IMR-90 (cell line): Measurements from ENCODE around the gene DUS1L. TPM values are rescaled to one million over a fixed set of nuclear protein-coding genes. Genes with fewer than 3 reads are reported as not detected.
A peak's percentile ranks its signal among the peaks of the same experiment; 100 is the strongest.

ENCODE experiments used
- ATAC-seq: fragments of 200-7000 bp; cut with Tn5 transposase; 2 replicates; pipeline ENCODE4 v1.9.1; 2020; ENCODE audit warnings: low read depth, mild to moderate bottlenecking, moderate library complexity
- BruUV-seq: library from RNA; stranded (reverse); fragments of 400-500 nt; replicated peaks from 2 replicates; lab custom pipeline; 2021; lab: Mats Ljungman, UMichigan
- CTCF ChIA-PET: fragments of 300-600 bp; formaldehyde crosslinking; extraction: SDS; loops from one replicate; lab custom pipeline; 2021; ENCODE audit warnings: antibody characterized with exemption; lab: Yijun Ruan, JAX
- POLR2A ChIA-PET: fragments of 300-600 bp; sonication (Branson Sonifier 250); formaldehyde crosslinking; loops from one replicate; lab custom pipeline; 2022; ENCODE audit warnings: antibody characterized with exemption; ENCODE audit not compliant: unreplicated experiment; lab: Charles Lee
- DNase-seq: peaks from one replicate; pipeline ENCODE4 v3.0.0; 2013
- H2AFZ ChIP-seq: replicated peaks from 2 replicates; pipeline ENCODE3; 2013; ENCODE audit warnings: low read length, mild to moderate bottlenecking; ENCODE audit not compliant: poor library complexity
- H2AK5ac ChIP-seq: 2 replicates; pipeline ENCODE4 v1.6.1; 2013; ENCODE audit warnings: low read depth, low read length, inconsistent platforms
- H2AK9ac ChIP-seq: replicated peaks from 2 replicates; pipeline ENCODE3; 2013; ENCODE audit warnings: mild to moderate bottlenecking, low read depth, low read length, moderate library complexity; ENCODE audit not compliant: poor library complexity
- H2BK120ac ChIP-seq: 2 replicates; pipeline ENCODE4 v1.6.1; 2013; ENCODE audit warnings: low read depth, low read length, inconsistent platforms
- H2BK15ac ChIP-seq: 3 replicates; pipeline ENCODE4 v1.6.1; 2013; ENCODE audit warnings: low read depth, low read length, inconsistent platforms
- H2BK20ac ChIP-seq: 2 replicates; pipeline ENCODE4 v1.6.1; 2013; ENCODE audit warnings: low read depth, mild to moderate bottlenecking, inconsistent platforms, low read length, moderate library complexity
- H2BK5ac ChIP-seq: 2 replicates; pipeline ENCODE4 v1.6.1; 2013; ENCODE audit warnings: mild to moderate bottlenecking, low read depth, low read length, inconsistent platforms; ENCODE audit not compliant: poor library complexity, severe bottlenecking
- H3K14ac ChIP-seq: replicated peaks from 2 replicates; pipeline ENCODE4 v1.6.1; 2013; ENCODE audit warnings: low read depth, low read length, inconsistent platforms
- H3K18ac ChIP-seq: 2 replicates; pipeline ENCODE4 v1.6.1; 2013; ENCODE audit warnings: low read depth, low read length, control low read depth
- H3K23ac ChIP-seq: 2 replicates; pipeline ENCODE4 v1.6.1; 2013; ENCODE audit warnings: low read depth, low read length, inconsistent platforms
- H3K27ac ChIP-seq: 2 replicates; pipeline ENCODE4 v1.5.1; 2013; ENCODE audit warnings: mild to moderate bottlenecking, control low read depth, low read length; ENCODE audit not compliant: insufficient read depth
- H3K27me3 ChIP-seq: 2 replicates; pipeline ENCODE4 v1.6.1; 2013; ENCODE audit warnings: low read length; ENCODE audit not compliant: control insufficient read depth, insufficient read depth
- H3K36me3 ChIP-seq: 2 replicates; pipeline ENCODE4 v1.6.1; 2013; ENCODE audit warnings: low read length, mixed read lengths; ENCODE audit not compliant: control insufficient read depth, insufficient read depth
- H3K4ac ChIP-seq: 2 replicates; pipeline ENCODE4 v1.6.1; 2013; ENCODE audit warnings: low read depth, low read length, inconsistent platforms
- H3K4me1 ChIP-seq: 2 replicates; pipeline ENCODE4 v1.6.1; 2013; ENCODE audit warnings: low read length, mixed read lengths; ENCODE audit not compliant: control insufficient read depth, insufficient read depth
- H3K4me2 ChIP-seq: 2 replicates; pipeline ENCODE4 v1.6.1; 2013; ENCODE audit warnings: low read depth, mild to moderate bottlenecking, control low read depth, low read length, moderate library complexity
- H3K4me3 ChIP-seq: 2 replicates; pipeline ENCODE4 v1.5.1; 2013; ENCODE audit warnings: low read depth, mild to moderate bottlenecking, control low read depth, low read length, moderate library complexity; ENCODE audit not compliant: insufficient read depth
- H3K56ac ChIP-seq: 2 replicates; pipeline ENCODE4 v1.6.1; 2013; ENCODE audit warnings: low read length, inconsistent platforms; ENCODE audit not compliant: insufficient read depth; ENCODE audit errors: extremely low read depth
- H3K79me1 ChIP-seq, 2 experiments: 2 replicates each; pipeline ENCODE4 v1.6.1; 2013; ENCODE audit warnings: low read length in 2 of 2, inconsistent platforms in 1 of 2, low read depth in 1 of 2
- H3K9ac ChIP-seq: 2 replicates; pipeline ENCODE4 v1.6.1; 2013; ENCODE audit warnings: low read depth, low read length, control low read depth
- H3K9me1 ChIP-seq: 2 replicates; pipeline ENCODE4 v1.6.1; 2013; ENCODE audit warnings: low read length, inconsistent platforms; ENCODE audit not compliant: insufficient read depth
- H3K9me3 ChIP-seq: 2 replicates; pipeline ENCODE4 v1.6.1; 2013; ENCODE audit warnings: low read length; ENCODE audit not compliant: control insufficient read depth, insufficient read depth
- H4K20me1 ChIP-seq: 2 replicates; pipeline ENCODE4 v1.6.1; 2013; ENCODE audit warnings: low read length, inconsistent platforms; ENCODE audit not compliant: insufficient read depth
- H4K5ac ChIP-seq: 2 replicates; pipeline ENCODE4 v1.6.1; 2013; ENCODE audit warnings: mild to moderate bottlenecking, low read depth, low read length, control low read depth
- H4K8ac ChIP-seq, 2 experiments: 2 replicates each; pipeline ENCODE4 v1.6.1; 2013; ENCODE audit warnings: low read depth in 2 of 2, low read length in 2 of 2, control low read depth in 1 of 2, inconsistent platforms in 1 of 2
- H4K91ac ChIP-seq: 2 replicates; pipeline ENCODE4 v1.6.1; 2013; ENCODE audit warnings: low read depth, low read length, inconsistent platforms; ENCODE audit not compliant: insufficient read depth
- BHLHE40 ChIP-seq: fragments of 150-350 bp; IDR thresholded peaks from 2 replicates; pipeline ENCODE4 v1.6.1; 2016; ENCODE audit warnings: mild to moderate bottlenecking, low read depth, low read length
- CEBPB ChIP-seq: IDR thresholded peaks from 2 replicates; pipeline ENCODE4 v1.6.1; 2012; ENCODE audit warnings: low read depth, low read length, improper control_type of control experiment
- CHD1 ChIP-seq: IDR thresholded peaks from 2 replicates; pipeline ENCODE4 v1.6.1; 2012; ENCODE audit warnings: low read depth, low read length, improper control_type of control experiment
- FOS ChIP-seq: fragments of 150-350 bp; IDR thresholded peaks from 2 replicates; pipeline ENCODE4 v1.6.1; 2016; ENCODE audit warnings: low read depth, low read length
- MAFK ChIP-seq: IDR thresholded peaks from 2 replicates; pipeline ENCODE4 v1.6.1; 2012; ENCODE audit warnings: low read depth, low read length, improper control_type of control experiment
- NFE2L2 ChIP-seq: fragments of 150-350 bp; IDR thresholded peaks from 2 replicates; pipeline ENCODE4 v1.6.1; 2016; ENCODE audit warnings: low read depth, mild to moderate bottlenecking, low read length
- POLR2A ChIP-seq: IDR thresholded peaks from 2 replicates; pipeline ENCODE4 v1.6.1; 2012; ENCODE audit warnings: mild to moderate bottlenecking, low read depth, low read length
- RAD21 ChIP-seq: IDR thresholded peaks from 2 replicates; pipeline ENCODE4 v1.6.1; 2012; ENCODE audit warnings: low read length, improper control_type of control experiment
- SMC3 ChIP-seq: fragments of 150-350 bp; IDR thresholded peaks from 2 replicates; pipeline ENCODE4 v1.6.1; 2016; ENCODE audit warnings: low read depth, mild to moderate bottlenecking, antibody characterized with exemption, low read length, moderate library complexity
- WGBS, 2 experiments: methylation state at CpG; one replicate each; pipeline versions ENCODE4 v1.1.5 to v1.1.7; 2013; ENCODE audit warnings: missing lambda C conversion rate in 2 of 2; ENCODE audit not compliant: insufficient read length in 1 of 2; ENCODE audit errors: extremely low coverage in 2 of 2; 5-methylcytosine and 5-hydroxymethylcytosine counted together
- dilution Hi-C: fragments of 300-500 bp; cut with HindIII; formaldehyde crosslinking; loops from one replicate; pipeline ENCODE4 v1.14.3; 2018; ENCODE audit warnings: low sequenced_read_pairs; ENCODE audit not compliant: unreplicated experiment
- in situ Hi-C: fragments of 300-500 bp; cut with MboI; formaldehyde crosslinking; loops from 3 replicates; pipeline ENCODE4 v1.14.3; 2019; ENCODE audit warnings: low sequenced_read_pairs, inconsistent platforms, mixed read lengths
- intact Hi-C: fragments of 100-400 bp; cut with micrococcal nuclease; formaldehyde crosslinking; loops from 2 replicates; pipeline ENCODE4 v1.10.0; 2022
- polyA plus RNA-seq, 3 experiments: library from polyadenylated mRNA; depleted of rRNA; stranded (reverse); fragments of >200 nt; gene quantifications; 2 replicates each; pipeline ENCODE4 v1.2.3, GENCODE V29; 2012; ENCODE audit warnings: low replicate concordance in 1 of 3
- total RNA-seq: library from RNA; depleted of rRNA; stranded (reverse); fragments of >200 nt; gene quantifications from 2 replicates; pipeline ENCODE4 v1.2.3, GENCODE V29; 2012
- TF ChIP-seq, protein P1 (sequence below): conservative IDR thresholded peaks from 2 replicates; pipeline ENCODE4 v1.5.1; 2012; ENCODE audit warnings: mild to moderate bottlenecking, low read depth, low read length, improper control_type of control experiment

Gene DUS1L
- total and polyA plus RNA-seq, 2 of the 4 experiments (the other 2 are of a cell fraction) = 29.0 to 76.9 TPM

DNA sequence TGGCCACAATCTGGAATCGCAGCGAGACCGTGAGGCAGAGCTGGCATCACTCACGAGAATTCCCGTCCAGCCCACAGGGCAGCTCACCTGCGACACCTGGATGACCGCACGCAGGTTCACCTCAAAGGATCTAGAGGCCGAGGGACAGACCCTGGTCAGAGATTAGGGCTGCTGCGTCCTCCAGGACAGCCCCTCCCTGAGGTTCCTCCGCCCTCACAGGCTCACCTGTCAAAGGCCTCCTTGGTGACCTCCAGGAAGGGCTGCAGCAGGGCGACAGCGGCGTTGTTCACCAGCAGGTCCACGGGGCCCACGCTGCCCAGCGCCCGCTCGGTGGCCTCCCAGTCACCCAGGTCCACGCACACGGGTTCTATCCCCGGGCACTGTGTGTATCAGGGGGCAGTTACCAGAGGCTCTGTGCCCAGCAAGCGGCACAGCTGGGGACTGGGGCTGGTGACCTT lies 28.9 kb downstream of the DUS1L start:
- ChIA-PET POLR2A (no interaction called here), CTCF (interaction anchor here (1.7 kb wide), 1 partner anchor 16 kb away, joined by 5 read pairs; no protein-coding TSS in a partner anchor)
- Histone ChIP-seq H4K91ac (no peak overlapping the region), H3K18ac (no peak overlapping the region), H3K79me1 (peaks cover 7 to 12% of the 10 kb centered on the region in 2 experiments), H3K23ac (peak overlapping the region; percentile 33; the same call in 1 of the 2 replicates), H3K9me3 (no peaks in the 10 kb centered on the region), H3K56ac (peak overlapping the region; percentile 48; the same call in 1 of the 2 replicates), H4K5ac (no peak overlapping the region; the same call in 1 of the 2 replicates), H2BK15ac (no peak overlapping the region), H3K4me2 (peak overlapping the region; percentile 94), H4K20me1 (peaks cover 5% of the 10 kb centered on the region), H2BK5ac (no peak overlapping the region), H2AK5ac (peak overlapping the region; percentile 33; the same call in 1 of the 2 replicates), H3K4me3 (peak overlapping the region; percentile 54), H3K9me1 (0 out of 2 replicates have a peak, but pooled peaks cover 7% of the 10 kb centered on the region), H3K27me3 (no peaks in the 10 kb centered on the region), H2BK120ac (no peak overlapping the region), H3K4me1 (peaks cover 11% of the 10 kb centered on the region), H2AFZ (peak overlapping the region; percentile 96), H3K27ac (peak overlapping the region; percentile 58), H3K36me3 (no peaks in the 10 kb centered on the region), H2BK20ac (no peak overlapping the region), H3K9ac (peak overlapping the region; percentile 61), H3K4ac (peak overlapping the region; percentile 22), H4K8ac (peak overlapping the region in 1 of 2 experiments; percentile 53; a peak in 2 of 4 replicates), H2AK9ac (peak overlapping the region; percentile 97), H3K14ac (peak overlapping the region; percentile 72; the same call in 1 of the 2 replicates)
- DNase-seq (no peak), ATAC-seq (no peak)
- intact Hi-C loops = loop anchor here (2.0 to 10.0 kb wide), 2 partner anchors 62 to 288 kb away; partner anchors contain the start of gene FASN
- dilution Hi-C loops = no loop called here
- in situ Hi-C loops = no loop called here
- TF ChIP-seq SMC3 = no peak
- no peak for TF ChIP-seq POLR2A
- TF ChIP-seq FOS = no peak
- TF ChIP-seq, protein P1, sequence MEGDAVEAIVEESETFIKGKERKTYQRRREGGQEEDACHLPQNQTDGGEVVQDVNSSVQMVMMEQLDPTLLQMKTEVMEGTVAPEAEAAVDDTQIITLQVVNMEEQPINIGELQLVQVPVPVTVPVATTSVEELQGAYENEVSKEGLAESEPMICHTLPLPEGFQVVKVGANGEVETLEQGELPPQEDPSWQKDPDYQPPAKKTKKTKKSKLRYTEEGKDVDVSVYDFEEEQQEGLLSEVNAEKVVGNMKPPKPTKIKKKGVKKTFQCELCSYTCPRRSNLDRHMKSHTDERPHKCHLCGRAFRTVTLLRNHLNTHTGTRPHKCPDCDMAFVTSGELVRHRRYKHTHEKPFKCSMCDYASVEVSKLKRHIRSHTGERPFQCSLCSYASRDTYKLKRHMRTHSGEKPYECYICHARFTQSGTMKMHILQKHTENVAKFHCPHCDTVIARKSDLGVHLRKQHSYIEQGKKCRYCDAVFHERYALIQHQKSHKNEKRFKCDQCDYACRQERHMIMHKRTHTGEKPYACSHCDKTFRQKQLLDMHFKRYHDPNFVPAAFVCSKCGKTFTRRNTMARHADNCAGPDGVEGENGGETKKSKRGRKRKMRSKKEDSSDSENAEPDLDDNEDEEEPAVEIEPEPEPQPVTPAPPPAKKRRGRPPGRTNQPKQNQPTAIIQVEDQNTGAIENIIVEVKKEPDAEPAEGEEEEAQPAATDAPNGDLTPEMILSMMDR = no peak
- TF ChIP-seq NFE2L2 = no peak
- TF ChIP-seq CHD1 = no peak
- TF ChIP-seq RAD21 = no peak
- TF ChIP-seq CEBPB = no peak
- TF ChIP-seq MAFK = no peak
- TF ChIP-seq BHLHE40 = no peak
- WGBS, 2 experiments = 42% methylated on average over 15 of the region's 23 CpGs; no CpG with 5 or more reads in 1 of the 2 experiments
- no TSS peak for BruUV-seq
